Central memory CD4-positive, alpha-beta T cell (primary cell): ENCODE data around the gene UBC.
A peak's percentile ranks its signal among the peaks of the same experiment; 100 is the strongest.
"Not testable (repeated sequence)": the region's sequence is repeated elsewhere in the genome, so short reads cannot be mapped to it uniquely, and the experiment has no call there.

Source experiments
- DNase-seq: peaks from one replicate; pipeline ENCODE4 v3.0.0; 2022

The UBC gene

GRCh38 chr12:124930586-124930985 lies 16.1 kb upstream of the UBC start:
- DNase-seq: no peak

GRCh38 chr12:124929649-124930419 lies 15.4 kb upstream of the UBC start:
- no peak for DNase-seq

- no peak for DNase-seq
Observed at GRCh38 chr12:124928912-124929530, 14.6 kb upstream of the UBC start.

- no peak for DNase-seq
Observed at GRCh38 chr12:124928095-124928911, 13.9 kb upstream of the UBC start.

GRCh38 chr12:124927201-124928094 lies 13.0 kb upstream of the UBC start:
- DNase-seq: peak; percentile 90

- not testable (repeated sequence) for DNase-seq
Observed at GRCh38 chr12:124925782-124926181, 11.3 kb upstream of the UBC start.

- no peak for DNase-seq
Observed at GRCh38 chr12:124925117-124925516, 10.7 kb upstream of the UBC start.

GRCh38 chr12:124923905-124924734 lies 9.7 kb upstream of the UBC start:
- no peak for DNase-seq

GRCh38 chr12:124921200-124922031 lies 7.0 kb upstream of the UBC start:
- DNase-seq: peak; percentile 68

GRCh38 chr12:124920353-124920935 lies 6.0 kb upstream of the UBC start:
- DNase-seq: no peak

- peak; percentile 58 for DNase-seq
Observed at GRCh38 chr12:124919521-124920352, 5.3 kb upstream of the UBC start.

- not testable (repeated sequence) for DNase-seq
Observed at GRCh38 chr12:124918622-124918988, 4.2 kb upstream of the UBC start.

- no peak for DNase-seq
Observed at GRCh38 chr12:124917841-124918621, 3.6 kb upstream of the UBC start.

- DNase-seq: peak; percentile 95
Observed at GRCh38 chr12:124917135-124917840, 2.8 kb upstream of the UBC start.

GRCh38 chr12:124916374-124917134 lies 2.1 kb upstream of the UBC start:
- no peak for DNase-seq

GRCh38 chr12:124915239-124916236 lies 1.1 kb upstream of the UBC start:
- no peak for DNase-seq
